GM12801 (cell line): ENCODE results near the gene ZNF778.

Experiments used
- CTCF ChIP-seq: IDR thresholded peaks from one replicate; pipeline ENCODE4 v1.5.1; 2011; ENCODE audit warnings: control low read depth; ENCODE audit not compliant: insufficient read length; ENCODE audit errors: extremely low read depth

The ZNF778 gene

DNA sequence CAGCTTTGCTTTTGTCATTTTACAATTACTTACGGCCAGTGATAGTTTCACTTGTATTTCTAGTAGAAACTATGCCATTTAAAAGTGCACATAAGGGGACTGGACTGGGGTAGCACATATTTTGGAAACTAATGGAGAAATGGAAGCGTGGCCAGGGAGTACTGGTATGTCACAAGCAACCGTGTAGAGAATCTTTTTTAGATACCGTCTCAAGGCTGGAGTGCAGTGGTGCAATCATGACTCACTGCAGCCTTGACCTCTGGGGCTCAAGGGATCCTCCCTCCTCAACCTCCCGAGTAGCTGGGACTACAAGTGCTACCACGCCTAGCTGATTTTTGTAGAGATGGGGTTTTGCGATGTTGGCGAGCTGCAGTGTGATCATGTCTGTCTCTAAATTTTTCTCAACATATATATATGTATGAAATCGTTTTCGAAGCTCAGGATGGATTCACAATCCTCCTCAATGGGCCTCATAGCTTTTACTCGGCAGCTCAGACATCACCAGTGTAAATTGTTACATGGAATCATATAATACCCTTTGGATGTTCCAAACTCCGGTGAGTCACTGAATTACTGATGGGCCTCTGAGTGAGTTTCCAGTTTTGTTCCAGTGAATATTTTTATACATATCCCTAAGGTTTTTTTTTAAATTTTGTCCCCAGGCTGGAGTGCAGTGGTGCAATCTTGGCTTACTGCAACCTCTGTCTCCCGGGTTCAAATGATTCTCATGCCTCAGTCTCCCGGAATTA is 51.7 kb downstream of the ZNF778 start:
- no peak for TF ChIP-seq CTCF

DNA sequence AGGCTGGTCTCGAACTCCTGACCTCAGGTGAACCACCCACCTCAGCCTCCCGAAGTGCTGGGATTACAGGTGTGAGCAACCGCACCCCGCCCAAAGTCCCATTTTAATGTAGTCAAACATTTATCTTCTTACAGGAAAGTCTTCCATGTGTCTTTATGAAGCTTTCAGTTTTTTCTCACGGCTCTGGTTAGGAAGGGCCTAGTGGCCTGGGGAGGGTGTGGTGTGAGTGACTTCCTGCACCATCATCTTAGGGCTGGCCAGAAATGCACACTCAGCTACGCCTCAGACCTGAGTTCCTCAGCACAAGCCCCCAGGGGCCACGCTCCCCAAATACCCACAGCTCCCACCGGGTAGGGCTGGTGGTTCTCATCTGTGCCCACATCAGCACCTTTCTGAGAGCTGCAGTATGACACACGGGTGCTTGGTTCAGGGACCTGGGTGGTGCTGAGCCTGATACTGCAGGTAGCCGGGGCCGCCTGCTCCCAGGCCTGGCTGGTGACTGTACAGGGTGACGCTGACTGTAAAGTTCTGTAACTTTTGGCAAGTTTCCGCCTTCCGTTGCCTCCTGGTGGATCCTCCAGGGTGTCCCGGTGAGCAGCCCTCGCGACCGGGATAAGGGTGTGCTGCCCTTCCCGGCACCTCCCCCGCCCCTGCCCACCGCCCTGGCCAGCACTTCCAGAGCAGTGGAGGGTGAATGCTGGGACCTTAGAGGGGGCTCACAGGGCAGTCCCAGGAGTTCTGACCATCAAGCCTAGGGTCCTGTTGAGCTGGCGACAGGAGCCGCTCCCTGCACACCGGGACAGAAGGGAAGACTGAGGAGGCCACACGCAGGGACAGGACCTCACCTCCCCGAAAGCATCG is 52.5 kb downstream of the ZNF778 start:
- no peak for TF ChIP-seq CTCF

DNA sequence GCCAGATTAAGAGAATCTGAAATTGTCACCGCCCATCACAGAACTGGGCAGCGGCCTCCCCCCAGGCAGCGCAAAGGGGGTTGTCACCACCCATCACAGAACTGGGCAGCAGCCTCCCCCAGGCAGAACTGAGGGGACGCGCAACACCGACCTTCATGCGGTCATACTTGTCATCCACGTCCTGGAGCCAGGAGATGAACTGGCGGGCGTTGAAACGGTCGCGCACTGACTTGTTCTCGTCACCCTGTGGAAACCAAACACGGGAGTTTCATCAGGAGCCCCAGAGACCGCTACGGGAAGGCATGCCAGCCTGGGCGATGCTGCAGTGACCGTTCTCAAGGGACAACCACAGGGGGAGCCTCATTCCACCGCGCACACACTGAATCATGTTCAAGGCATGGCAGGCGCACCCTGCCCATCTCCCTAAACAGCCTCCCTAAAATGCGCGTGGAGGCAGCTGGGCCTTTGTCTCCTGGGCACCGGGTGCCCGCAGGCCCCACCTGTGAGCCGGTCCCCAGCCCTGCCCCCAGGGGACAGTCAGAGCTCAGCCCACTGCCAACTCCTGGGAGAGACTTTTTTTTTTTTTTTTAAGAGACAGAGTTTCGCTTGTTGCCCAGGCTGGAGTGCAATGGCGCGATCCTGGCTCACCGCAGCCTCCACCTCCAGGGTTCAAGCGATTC is 53.3 kb downstream of the ZNF778 start:
- TF ChIP-seq CTCF, result no peak

DNA sequence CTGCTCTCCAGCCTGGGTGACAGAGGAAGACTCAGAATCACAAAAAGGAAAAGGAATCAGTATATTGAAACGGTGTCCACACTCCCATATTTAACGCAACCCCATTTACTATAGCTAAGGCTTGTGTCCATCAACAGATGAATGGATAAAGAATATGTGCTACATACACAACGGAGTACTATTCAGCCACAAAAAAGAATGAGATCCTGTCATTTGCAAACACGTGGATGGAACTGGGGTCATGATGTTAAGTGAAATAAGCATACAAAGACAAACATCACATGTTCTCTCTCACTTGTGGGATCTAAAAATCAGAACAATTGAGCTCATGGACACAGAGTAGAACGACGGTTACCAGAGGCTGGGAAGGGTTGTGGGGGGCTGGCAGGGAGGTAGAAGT is 55.1 kb downstream of the ZNF778 start:
- no peak for TF ChIP-seq CTCF

DNA sequence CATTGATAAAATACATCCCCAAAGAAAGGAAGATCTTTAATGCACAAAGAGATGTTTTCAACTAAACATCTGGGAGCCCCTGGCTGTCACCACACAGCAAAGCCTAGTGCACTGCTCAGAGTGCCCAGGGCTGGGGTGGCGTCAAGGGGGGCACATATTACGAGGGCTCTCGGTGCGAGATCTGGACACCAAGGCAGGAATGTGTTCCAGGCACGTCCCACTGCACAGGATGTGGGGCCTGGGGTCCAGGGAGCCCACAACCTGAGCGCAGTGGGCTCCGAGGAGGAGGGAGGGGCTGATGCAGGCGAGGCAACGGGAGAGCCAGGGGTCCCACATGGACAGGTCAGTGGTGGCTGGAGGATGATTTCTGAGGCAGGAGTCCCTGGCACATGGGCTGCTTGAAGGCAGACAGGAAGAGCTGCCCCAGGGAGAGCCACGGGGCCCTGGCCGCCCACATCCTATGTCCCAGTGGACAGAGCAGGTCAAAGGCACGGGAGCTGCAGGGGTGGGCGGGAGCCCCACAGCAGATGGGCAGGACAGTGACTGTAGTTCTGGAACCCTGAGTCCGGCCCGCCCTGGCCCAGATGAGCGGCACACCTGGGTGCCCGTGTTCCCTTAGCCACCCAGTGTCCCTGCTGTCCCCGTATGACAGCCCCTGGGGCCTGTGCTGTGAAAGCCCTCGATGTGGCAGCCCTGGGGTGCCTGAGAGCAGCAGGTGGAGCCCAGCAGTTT is 56.4 kb downstream of the ZNF778 start:
- no peak for TF ChIP-seq CTCF

GRCh38 chr16:89274561-89275283 is 57.2 kb downstream of the ZNF778 start:
- no peak for TF ChIP-seq CTCF

- TF ChIP-seq CTCF, result no peak
Measured at GRCh38 chr16:89275284-89275584, 57.7 kb downstream of the ZNF778 start.
